ENCODE data around the gene ZNF205. TPM values are rescaled to one million over a fixed set of nuclear protein-coding genes. Genes with fewer than 3 reads are reported as not detected.

ZNF205 gene
- total and polyA plus RNA-seq, 9 of the 15 experiments (the other 6 are each of a cell fraction or from before 2014, with no cell fraction given) = 2.4 to 11.8 (median 5.1) TPM; not detected in 2

DNA sequence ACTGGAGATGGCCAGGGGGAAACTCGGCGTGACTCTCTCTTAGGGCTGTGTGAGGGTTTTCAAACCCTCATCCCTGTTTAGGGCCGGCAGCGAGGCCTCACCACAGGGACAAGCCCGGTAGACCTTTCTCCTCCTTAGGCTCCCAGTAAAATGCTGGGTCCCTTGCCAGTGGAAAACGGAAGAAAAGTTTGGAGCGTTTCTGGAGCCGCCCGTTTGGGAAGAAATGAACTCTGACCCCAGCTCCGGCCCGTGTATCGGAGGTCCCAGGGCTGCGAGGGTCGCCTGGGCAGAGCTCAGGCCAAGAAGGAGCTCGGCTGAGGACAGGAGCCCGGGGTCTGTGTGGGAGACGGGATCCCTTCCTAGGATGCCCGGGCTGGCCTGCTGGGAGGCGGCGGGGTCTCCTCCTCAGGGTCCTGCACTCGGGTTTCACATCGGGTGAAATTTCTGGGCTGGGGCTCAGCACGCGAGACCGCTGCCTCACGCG, 45.7 kb downstream of the ZNF205 start (continued):
- TF ChIP-seq, protein P1, sequence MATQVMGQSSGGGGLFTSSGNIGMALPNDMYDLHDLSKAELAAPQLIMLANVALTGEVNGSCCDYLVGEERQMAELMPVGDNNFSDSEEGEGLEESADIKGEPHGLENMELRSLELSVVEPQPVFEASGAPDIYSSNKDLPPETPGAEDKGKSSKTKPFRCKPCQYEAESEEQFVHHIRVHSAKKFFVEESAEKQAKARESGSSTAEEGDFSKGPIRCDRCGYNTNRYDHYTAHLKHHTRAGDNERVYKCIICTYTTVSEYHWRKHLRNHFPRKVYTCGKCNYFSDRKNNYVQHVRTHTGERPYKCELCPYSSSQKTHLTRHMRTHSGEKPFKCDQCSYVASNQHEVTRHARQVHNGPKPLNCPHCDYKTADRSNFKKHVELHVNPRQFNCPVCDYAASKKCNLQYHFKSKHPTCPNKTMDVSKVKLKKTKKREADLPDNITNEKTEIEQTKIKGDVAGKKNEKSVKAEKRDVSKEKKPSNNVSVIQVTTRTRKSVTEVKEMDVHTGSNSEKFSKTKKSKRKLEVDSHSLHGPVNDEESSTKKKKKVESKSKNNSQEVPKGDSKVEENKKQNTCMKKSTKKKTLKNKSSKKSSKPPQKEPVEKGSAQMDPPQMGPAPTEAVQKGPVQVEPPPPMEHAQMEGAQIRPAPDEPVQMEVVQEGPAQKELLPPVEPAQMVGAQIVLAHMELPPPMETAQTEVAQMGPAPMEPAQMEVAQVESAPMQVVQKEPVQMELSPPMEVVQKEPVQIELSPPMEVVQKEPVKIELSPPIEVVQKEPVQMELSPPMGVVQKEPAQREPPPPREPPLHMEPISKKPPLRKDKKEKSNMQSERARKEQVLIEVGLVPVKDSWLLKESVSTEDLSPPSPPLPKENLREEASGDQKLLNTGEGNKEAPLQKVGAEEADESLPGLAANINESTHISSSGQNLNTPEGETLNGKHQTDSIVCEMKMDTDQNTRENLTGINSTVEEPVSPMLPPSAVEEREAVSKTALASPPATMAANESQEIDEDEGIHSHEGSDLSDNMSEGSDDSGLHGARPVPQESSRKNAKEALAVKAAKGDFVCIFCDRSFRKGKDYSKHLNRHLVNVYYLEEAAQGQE (IDR thresholded peaks at IDR 0.05; ENCODE audit: borderline replicate concordance) = no peak
- TF ChIP-seq, protein P1 (CRISPR knock-in tag; IDR thresholded peaks at IDR 0.05; ENCODE audit: low read depth) = no peak
- TF ChIP-seq, protein P2, sequence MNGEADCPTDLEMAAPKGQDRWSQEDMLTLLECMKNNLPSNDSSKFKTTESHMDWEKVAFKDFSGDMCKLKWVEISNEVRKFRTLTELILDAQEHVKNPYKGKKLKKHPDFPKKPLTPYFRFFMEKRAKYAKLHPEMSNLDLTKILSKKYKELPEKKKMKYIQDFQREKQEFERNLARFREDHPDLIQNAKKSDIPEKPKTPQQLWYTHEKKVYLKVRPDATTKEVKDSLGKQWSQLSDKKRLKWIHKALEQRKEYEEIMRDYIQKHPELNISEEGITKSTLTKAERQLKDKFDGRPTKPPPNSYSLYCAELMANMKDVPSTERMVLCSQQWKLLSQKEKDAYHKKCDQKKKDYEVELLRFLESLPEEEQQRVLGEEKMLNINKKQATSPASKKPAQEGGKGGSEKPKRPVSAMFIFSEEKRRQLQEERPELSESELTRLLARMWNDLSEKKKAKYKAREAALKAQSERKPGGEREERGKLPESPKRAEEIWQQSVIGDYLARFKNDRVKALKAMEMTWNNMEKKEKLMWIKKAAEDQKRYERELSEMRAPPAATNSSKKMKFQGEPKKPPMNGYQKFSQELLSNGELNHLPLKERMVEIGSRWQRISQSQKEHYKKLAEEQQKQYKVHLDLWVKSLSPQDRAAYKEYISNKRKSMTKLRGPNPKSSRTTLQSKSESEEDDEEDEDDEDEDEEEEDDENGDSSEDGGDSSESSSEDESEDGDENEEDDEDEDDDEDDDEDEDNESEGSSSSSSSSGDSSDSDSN (IDR thresholded peaks at IDR 0.05; ENCODE audit: borderline replicate concordance in 1 of 2, low read depth in 2 of 2, low read length in 2 of 2) = peak; percentile 53 to 83; a peak in 2 of 4 replicates
- TF ChIP-seq NR2C1 (IDR thresholded peaks at IDR 0.05) = peak; percentile 31; the same call in 1 of the 2 replicates
- TF ChIP-seq NR2C1 (tag; IDR thresholded peaks at IDR 0.05) = 0 out of 2 replicates have a peak, but pooled peaks have one; percentile 46
- TF ChIP-seq PHB2 (IDR thresholded peaks at IDR 0.05; ENCODE audit: low read depth) = no peak
- no peak for TF ChIP-seq JUN (IDR thresholded peaks at IDR 0.05; ENCODE audit: borderline replicate concordance, low read depth, low read length)
- 0 out of 2 replicates have a peak, but pooled peaks have one; percentile 52 for TF ChIP-seq JUN (CRISPR knock-in tag; IDR thresholded peaks at IDR 0.05; ENCODE audit: borderline replicate concordance)
- TF ChIP-seq, protein P3, sequence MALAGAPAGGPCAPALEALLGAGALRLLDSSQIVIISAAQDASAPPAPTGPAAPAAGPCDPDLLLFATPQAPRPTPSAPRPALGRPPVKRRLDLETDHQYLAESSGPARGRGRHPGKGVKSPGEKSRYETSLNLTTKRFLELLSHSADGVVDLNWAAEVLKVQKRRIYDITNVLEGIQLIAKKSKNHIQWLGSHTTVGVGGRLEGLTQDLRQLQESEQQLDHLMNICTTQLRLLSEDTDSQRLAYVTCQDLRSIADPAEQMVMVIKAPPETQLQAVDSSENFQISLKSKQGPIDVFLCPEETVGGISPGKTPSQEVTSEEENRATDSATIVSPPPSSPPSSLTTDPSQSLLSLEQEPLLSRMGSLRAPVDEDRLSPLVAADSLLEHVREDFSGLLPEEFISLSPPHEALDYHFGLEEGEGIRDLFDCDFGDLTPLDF (CRISPR knock-in tag; IDR thresholded peaks at IDR 0.05) = 0 out of 2 replicates have a peak, but pooled peaks have one; percentile 24
- no peak for TF ChIP-seq BCL6 (CRISPR knock-in tag; IDR thresholded peaks at IDR 0.05)
